ENCODE measurements around the gene GPR33. TPM values are rescaled to one million over a fixed set of nuclear protein-coding genes. Genes with fewer than 3 reads are reported as not detected.

The GPR33 gene
- total RNA-seq, 1 donor from 2014 or later, result not detected

GRCh38 chr14:31484754-31485153 lies 3.1 kb downstream of the GPR33 start:
- Mint-ChIP-seq H3K27ac (no peak overlapping the region), H3K27me3 (ENCODE audit: insufficient read depth, low read depth) (no peaks in the 10 kb centered on the region), H3K4me1 (no peaks in the 10 kb centered on the region), H3K4me3 (no peak overlapping the region), H3K36me3 (no peaks in the 10 kb centered on the region), H3K9me3 (no peaks in the 10 kb centered on the region)
- Histone ChIP-seq H3K36me3 (no peaks in the 10 kb centered on the region), H3K4me2 (no peak overlapping the region), H3K4me1 (no peaks in the 10 kb centered on the region), H4K20me1 (ENCODE audit: low read depth) (no peaks in the 10 kb centered on the region), H3K4me3 (no peak overlapping the region), H3K27ac (no peak overlapping the region), H3K27me3 (no peaks in the 10 kb centered on the region), H3F3A (ENCODE audit: low read depth) (no peaks in the 10 kb centered on the region), H3K79me2 (ENCODE audit: low read depth) (no peaks in the 10 kb centered on the region), H3K9me3 (ENCODE audit: low read depth) (no peaks in the 10 kb centered on the region), H2AFZ (replicated peaks) (no peak overlapping the region), H3K9ac (no peak overlapping the region)
- no peak for TF ChIP-seq EZH2phosphoT487 (IDR thresholded peaks at IDR 0.05)
- TF ChIP-seq CTCF (IDR thresholded peaks at IDR 0.05), result no peak
- no peak for TF ChIP-seq EZH2 (IDR thresholded peaks at IDR 0.05)
- no peak for DNase-seq (ENCODE audit: low spot score)

GRCh38 chr14:31480156-31480555 lies 7.7 kb downstream of the GPR33 start:
- Histone ChIP-seq H3K27me3 (no peaks in the 10 kb centered on the region), H3K4me1 (no peaks in the 10 kb centered on the region), H4K20me1 (ENCODE audit: low read depth) (no peaks in the 10 kb centered on the region), H3K9ac (no peak overlapping the region), H2AFZ (replicated peaks) (peak overlapping the region; percentile 18), H3K79me2 (ENCODE audit: low read depth) (no peaks in the 10 kb centered on the region), H3F3A (ENCODE audit: low read depth) (no peaks in the 10 kb centered on the region), H3K9me3 (ENCODE audit: low read depth) (no peaks in the 10 kb centered on the region), H3K4me2 (no peak overlapping the region), H3K4me3 (no peak overlapping the region), H3K36me3 (no peaks in the 10 kb centered on the region), H3K27ac (no peak overlapping the region)
- DNase-seq (ENCODE audit: low spot score), result no peak
- Mint-ChIP-seq H3K4me1 (peaks cover 4% of the 10 kb centered on the region), H3K36me3 (no peaks in the 10 kb centered on the region), H3K9me3 (no peaks in the 10 kb centered on the region), H3K4me3 (no peak overlapping the region), H3K27me3 (ENCODE audit: insufficient read depth, low read depth) (no peaks in the 10 kb centered on the region), H3K27ac (no peak overlapping the region)
- no peak for TF ChIP-seq CTCF (IDR thresholded peaks at IDR 0.05)
- no peak for TF ChIP-seq EZH2 (IDR thresholded peaks at IDR 0.05)
- TF ChIP-seq EZH2phosphoT487 (IDR thresholded peaks at IDR 0.05), result no peak

- no peaks in the 10 kb centered on the region for H3K27me3 ChIP-seq
- no peak overlapping the region for H3K27ac ChIP-seq
- no peak for TF ChIP-seq EZH2phosphoT487 (IDR thresholded peaks at IDR 0.05)
- no peak for TF ChIP-seq CTCF (IDR thresholded peaks at IDR 0.05)
- TF ChIP-seq EZH2 (IDR thresholded peaks at IDR 0.05), result no peak
- Mint-ChIP-seq H3K27ac (no peak overlapping the region), H3K4me3 (no peak overlapping the region), H3K9me3 (peaks cover 4% of the 10 kb centered on the region), H3K36me3 (no peaks in the 10 kb centered on the region), H3K4me1 (peaks cover 4% of the 10 kb centered on the region), H3K27me3 (ENCODE audit: insufficient read depth, low read depth) (no peaks in the 10 kb centered on the region)
- no peak overlapping the region for H3K4me3 ChIP-seq
- no peak overlapping the region for H2AFZ ChIP-seq (replicated peaks)
- H3K9ac ChIP-seq, result no peak overlapping the region
- H3F3A ChIP-seq (ENCODE audit: low read depth), result no peaks in the 10 kb centered on the region
- DNase-seq (ENCODE audit: low spot score), result no peak
- H4K20me1 ChIP-seq (ENCODE audit: low read depth), result no peaks in the 10 kb centered on the region
- no peaks in the 10 kb centered on the region for H3K79me2 ChIP-seq (ENCODE audit: low read depth)
- no peaks in the 10 kb centered on the region for H3K4me1 ChIP-seq
- H3K4me2 ChIP-seq, result no peak overlapping the region
- H3K36me3 ChIP-seq, result no peaks in the 10 kb centered on the region
- H3K9me3 ChIP-seq (ENCODE audit: low read depth), result no peaks in the 10 kb centered on the region
Observed at GRCh38 chr14:31479027-31479426, 8.8 kb downstream of the GPR33 start.

Measured in neural progenitor cell (in vitro differentiated cells).